Spleen (tissue), 7 donors: ENCODE data around the gene GOLGA6L10.
"Not testable (repeated sequence)": the region's sequence is repeated elsewhere in the genome, so short reads cannot be mapped to it uniquely, and the experiment has no call there.

Experiments used
- CTCF ChIP-seq, 11 experiments: fragments of 200-600 bp in 7 of 11; fragments of 450-650 bp in 4 of 11; sonication (generic) in 4 of 11; IDR thresholded peaks in 8 of 11; conservative IDR thresholded peaks in 3 of 11; 1 replicate in 7 of 11; 2 replicates in 4 of 11; pipeline versions ENCODE4 v1.4.0 to v1.8.0; 2016 to 2021; ENCODE audit warnings: antibody characterized with exemption in 11 of 11, inconsistent platforms in 4 of 11, mild to moderate bottlenecking in 1 of 11
- POLR2A ChIP-seq, 3 donors: fragments of 450-650 bp; IDR thresholded peaks; one replicate each; pipeline ENCODE4 v1.5.1; 2017; ENCODE audit warnings: antibody characterized with exemption in 3 of 3, mild to moderate bottlenecking in 1 of 3
- donor health status: DM: no; HTN: no; CAD: no; lungs with moderate emphysema.
- donor health status: DM: no; HTN: no; CAD: no.
- donor health status: DM: no; HTN: no; CAD: no.

DNA sequence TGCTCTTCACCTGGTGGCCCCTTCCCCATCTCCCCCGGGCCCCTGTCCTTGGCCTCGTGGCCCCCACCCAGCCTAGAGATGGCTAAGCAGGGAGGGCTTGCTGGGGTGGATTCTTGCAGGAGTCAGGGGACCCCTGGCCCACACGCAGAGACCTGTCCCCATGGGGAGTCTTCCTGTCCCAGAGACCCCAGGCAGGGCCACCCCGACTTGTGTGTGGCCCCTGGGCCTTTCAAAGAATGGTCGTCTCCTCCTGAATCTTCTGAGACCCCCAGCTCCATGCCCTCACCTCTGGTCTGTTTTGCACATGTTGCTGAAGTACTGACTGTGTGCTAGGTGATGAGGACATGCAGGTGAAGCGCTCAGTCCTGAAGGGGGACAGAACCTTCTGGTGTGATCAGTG lies 28.4 kb downstream of the GOLGA6L10 start:
- TF ChIP-seq CTCF (IDR thresholded peaks at IDR 0.05 in 8 of 11, conservative IDR thresholded peaks at IDR 0.05 in 3 of 11); POLR2A (IDR thresholded peaks at IDR 0.05): not testable (repeated sequence)
